Pancreas (tissue), 10 donors: Measurements from ENCODE around the gene TMEM208. TPM values are rescaled to one million over a fixed set of nuclear protein-coding genes. Genes with fewer than 3 reads are reported as not detected.

Experiments used
- ATAC-seq, 4 donors: fragments of 200-7000 bp; cut with Tn5 transposase; one replicate each; pipeline versions ENCODE4 v1.8.0 to v1.9.1; 2020; ENCODE audit warnings: mild to moderate bottlenecking in 4 of 4, moderate library complexity in 4 of 4
- DNase-seq, 6 donors: peaks; one replicate each; pipeline ENCODE4 v3.0.0-alpha.2; 2020
- FAIRE-seq: peaks from 2 replicates; lab custom pipeline; 2012; peaks lifted over from hg19 to GRCh38; lab: Jason Lieb, UNC
- H3K27ac ChIP-seq, 4 donors: fragments of 200-600 bp; sonication (generic); 1 replicate in 3 of 4; 2 replicates in 1 of 4; pipeline versions ENCODE4 v1.5.0 to v1.8.0; 2020
- H3K27me3 ChIP-seq, 4 donors: fragments of 200-600 bp; one replicate each; pipeline ENCODE4 v1.8.0; 2021
- H3K36me3 ChIP-seq, 3 donors: fragments of 200-600 bp; sonication (generic) in 1 of 3; one replicate each; pipeline versions ENCODE4 v1.5.0 to v1.8.0; 2020 to 2021
- H3K4me1 ChIP-seq, 3 donors: fragments of 200-600 bp; one replicate each; pipeline ENCODE4 v1.8.0; 2021
- H3K4me3 ChIP-seq, 4 donors: fragments of 200-600 bp; sonication (generic) in 2 of 4; one replicate each; pipeline versions ENCODE4 v1.5.0 to v1.8.0; 2020 to 2021
- H3K9me3 ChIP-seq, 4 donors: fragments of 200-600 bp; one replicate each; pipeline ENCODE4 v1.8.0; 2021
- CTCF ChIP-seq, 4 donors: fragments of 200-600 bp; sonication (generic) in 3 of 4; IDR thresholded peaks; one replicate each; pipeline versions ENCODE4 v1.5.0 to v1.8.0; 2021; ENCODE audit warnings: antibody characterized with exemption in 4 of 4
- WGBS, 2 donors: extraction: QIAGEN DNeasy Blood & Tissue Kit; methylation state at CpG; one replicate each; pipeline ENCODE4 v1.1.7; 2013; 5-methylcytosine and 5-hydroxymethylcytosine counted together
- intact Hi-C, 3 donors: fragments of 100-400 bp; cut with DNase I; formaldehyde crosslinking; loops; one replicate each; pipeline versions ENCODE4 v1.11.1 to v1.14.2; 2022
- polyA plus RNA-seq, 2 donors: library from polyadenylated mRNA; stranded (reverse); fragments of 200-250 nt; gene quantifications; one replicate each; pipeline ENCODE4 v1.2.3, GENCODE V29; 2013
- total RNA-seq, 6 donors: library from RNA; stranded (reverse); fragmentation: NEBNext Ultra II Directional in 4 of 6; extraction: Animal tissue kit (Norgen Biotek cat#: 25700) in 4 of 6; gene quantifications; one replicate each; pipeline versions ENCODE4 v1.2.1 to v1.2.4, GENCODE V29; 2021 to 2023
- donor health status: healthy with polysubstance abuse.
- donor health status: DM: no; HTN: no; CAD: no; lungs with moderate emphysema.
- donor health status: DM: no; HTN: no; CAD: no.
- donor health status: control.
- donor health status: control.
- donor health status: Bipolar disorder and iron deficiency.
- donor health status: DM: yes; HTN: yes; CAD: no.
- donor health status: DM: no; HTN: no; CAD: no.
- donor health status: DM: no; HTN: no; CAD: no.
- donor health status: DM: yes; HTN: yes; CAD: no.

The TMEM208 gene
- total and polyA plus RNA-seq, 8 donors, result 19.2 to 96.6 (median 26.6) TPM

GRCh38 chr16:67213197-67214019 is 13.5 kb upstream of the TMEM208 start:
- H3K4me3 ChIP-seq, result no peak overlapping the region
- no peaks in the 10 kb centered on the region for H3K27me3 ChIP-seq
- intact Hi-C loops, result no loop called here
- no peak for TF ChIP-seq CTCF (IDR thresholded peaks at IDR 0.05)
- peak overlapping the region; percentile 51 to 69 (median 61) for H3K27ac ChIP-seq
- no peaks in the 10 kb centered on the region for H3K36me3 ChIP-seq
- FAIRE-seq (no peak), DNase-seq (peak in 4 of 6 donors; percentile 62 to 76 (median 73)), ATAC-seq (peak; percentile 69 to 90 (median 79))
- WGBS, 2 donors, result 37 to 41% methylated on average over 8 of the region's 8 CpGs
- H3K4me1 ChIP-seq, result peaks cover 20 to 23% (median 23%) of the 10 kb centered on the region in 3 donors
- H3K9me3 ChIP-seq, result no peaks in the 10 kb centered on the region

- Histone ChIP-seq H3K4me3 (no peak overlapping the region), H3K36me3 (no peaks in the 10 kb centered on the region), H3K9me3 (no peaks in the 10 kb centered on the region), H3K27me3 (no peaks in the 10 kb centered on the region), H3K27ac (no peak overlapping the region), H3K4me1 (peaks cover 20 to 23% (median 23%) of the 10 kb centered on the region in 3 donors)
- ATAC-seq (no peak), DNase-seq (no peak), FAIRE-seq (no peak)
- intact Hi-C loops, result no loop called here
- 76 to 89% methylated on average over 5 of the region's 5 CpGs for WGBS, 2 donors
- no peak for TF ChIP-seq CTCF (IDR thresholded peaks at IDR 0.05)
These were observed 11.2 kb upstream of the TMEM208 start for GRCh38 chr16:67215706-67216105.

- 78% methylated on average over 18 of the region's 18 CpGs for WGBS, 2 donors
- ATAC-seq (peak in 2 of 4 donors; percentile 27 to 58), DNase-seq (peak in 1 of 6 donors; percentile 45), FAIRE-seq (no peak)
- Histone ChIP-seq H3K36me3 (no peaks in the 10 kb centered on the region), H3K27ac (no peak overlapping the region), H3K4me1 (peaks cover 20 to 23% (median 23%) of the 10 kb centered on the region in 3 donors), H3K27me3 (no peaks in the 10 kb centered on the region), H3K9me3 (no peaks in the 10 kb centered on the region), H3K4me3 (no peak overlapping the region)
- intact Hi-C loops, result no loop called here
- no peak for TF ChIP-seq CTCF (IDR thresholded peaks at IDR 0.05)
These were observed 10.1 kb upstream of the TMEM208 start for GRCh38 chr16:67216612-67217490.

GRCh38 chr16:67223992-67224391 is 2.9 kb upstream of the TMEM208 start:
- Histone ChIP-seq H3K4me1 (peaks cover 0 to 9% (median 6%) of the 10 kb centered on the region in 3 donors), H3K9me3 (no peaks in the 10 kb centered on the region), H3K36me3 (peaks cover 0 to 4% (median 0%) of the 10 kb centered on the region in 3 donors), H3K27ac (no peak overlapping the region), H3K27me3 (no peaks in the 10 kb centered on the region), H3K4me3 (no peak overlapping the region)
- ATAC-seq (no peak), DNase-seq (no peak), FAIRE-seq (no peak)
- WGBS, 2 donors, result 18 to 29% methylated on average over 3 of the region's 3 CpGs
- intact Hi-C loops, result no loop called here
- no peak for TF ChIP-seq CTCF (IDR thresholded peaks at IDR 0.05)
